Right cardiac atrium (tissue), 5 donors: ENCODE measurements around the gene ATP6V0E2. TPM values are rescaled to one million over a fixed set of nuclear protein-coding genes. Genes with fewer than 3 reads are reported as not detected.
A peak's percentile ranks its signal among the peaks of the same experiment; 100 is the strongest.
"Not testable (repeated sequence)": the region's sequence is repeated elsewhere in the genome, so short reads cannot be mapped to it uniquely, and the experiment has no call there.

ENCODE experiments used
- ATAC-seq, 2 donors: fragments of 200-7000 bp; cut with Tn5 transposase; one replicate each; pipeline versions ENCODE4 v1.8.0 to v1.9.1; 2020; ENCODE audit warnings: moderate library complexity in 2 of 2, mild to moderate bottlenecking in 1 of 2
- DNase-seq, 3 donors: peaks; one replicate each; pipeline ENCODE4 v3.0.0-alpha.2; 2020
- H3K27ac ChIP-seq: one replicate; pipeline ENCODE4 v1.5.1; 2013; ENCODE audit warnings: mild to moderate bottlenecking, low read length, control low read depth, moderate library complexity
- H3K27me3 ChIP-seq: one replicate; pipeline ENCODE4 v1.6.1; 2013; ENCODE audit not compliant: control insufficient read depth, insufficient read depth
- H3K4me1 ChIP-seq: one replicate; pipeline ENCODE4 v1.6.1; 2013; ENCODE audit warnings: low read length; ENCODE audit not compliant: control insufficient read depth, insufficient read depth
- H3K4me3 ChIP-seq: one replicate; pipeline ENCODE4 v1.5.1; 2013; ENCODE audit warnings: low read length, control low read depth
- H3K9me3 ChIP-seq: one replicate; pipeline ENCODE4 v1.6.1; 2013; ENCODE audit warnings: low read length; ENCODE audit not compliant: control insufficient read depth
- WGBS: extraction: QIAGEN DNeasy Blood & Tissue Kit; methylation state at CpG from one replicate; pipeline ENCODE4 v1.1.7; 2013; 5-methylcytosine and 5-hydroxymethylcytosine counted together
- intact Hi-C, 4 donors: fragments of 100-400 bp; cut with DNase I; formaldehyde crosslinking; loops; one replicate each; pipeline versions ENCODE4 v1.11.0 to v1.14.0; 2022 to 2023
- polyA plus RNA-seq: library from polyadenylated mRNA; stranded (reverse); fragments of 200-250 nt; gene quantifications from one replicate; pipeline ENCODE4 v1.2.3, GENCODE V29; 2013
- total RNA-seq, 4 donors: library from RNA; stranded (reverse); fragmentation: NEBNext Ultra II Directional; extraction: Animal tissue kit (Norgen Biotek cat#: 25700); gene quantifications; one replicate each; pipeline ENCODE4 v1.2.1, GENCODE V29; 2021
- donor health status: healthy with polysubstance abuse.
- donor health status: DM: no; HTN: yes; CAD: no.
- donor health status: DM: no; HTN: no; CAD: no.
- donor health status: DM: no; HTN: yes; CAD: no; lungs with severe emphysema.
- donor health status: DM: yes; HTN: yes; CAD: no.

The ATP6V0E2 gene
- total and polyA plus RNA-seq, 5 donors: 53.0 to 113 (median 66.5) TPM

GRCh38 chr7:149907776-149908376, 34.1 kb downstream of the ATP6V0E2 start:
- DNase-seq, H3K9me3 ChIP-seq, H3K4me1 ChIP-seq, H3K27ac ChIP-seq, H3K4me3 ChIP-seq, intact Hi-C loops, H3K27me3 ChIP-seq, ATAC-seq: not testable (repeated sequence)
- WGBS: 76% methylated on average over 4 of the region's 6 CpGs

- intact Hi-C loops, ATAC-seq, H3K4me1 ChIP-seq, H3K9me3 ChIP-seq, H3K27me3 ChIP-seq, H3K4me3 ChIP-seq, DNase-seq, H3K27ac ChIP-seq: not testable (repeated sequence)
- 63% methylated on average over 7 of the region's 9 CpGs for WGBS
Observed at GRCh38 chr7:149910219-149910618, 36.5 kb downstream of the ATP6V0E2 start.

GRCh38 chr7:149912126-149912525, 38.4 kb downstream of the ATP6V0E2 start:
- H3K9me3 ChIP-seq, H3K4me1 ChIP-seq, H3K4me3 ChIP-seq, intact Hi-C loops, H3K27me3 ChIP-seq, H3K27ac ChIP-seq, DNase-seq: not testable (repeated sequence)
- ATAC-seq: peak in 1 of 2 donors; percentile 40
- WGBS: 53% methylated on average over 2 of the region's 4 CpGs

- H3K27ac ChIP-seq, H3K4me1 ChIP-seq, intact Hi-C loops, DNase-seq, H3K4me3 ChIP-seq, H3K9me3 ChIP-seq, ATAC-seq, H3K27me3 ChIP-seq: not testable (repeated sequence)
- WGBS: 46% methylated on average over 7 of the region's 7 CpGs
Observed at GRCh38 chr7:149926414-149926813, 52.6 kb downstream of the ATP6V0E2 start.

Other genes with a start within 250 kb of the ATP6V0E2 start
- 10 to 100 TPM; 10.4 to 15.6 (median 11.6) TPM for gene ZNF467, start 100.4 kb upstream of the ATP6V0E2 start, total RNA-seq
- gene ZNF467, start 100.4 kb upstream of the ATP6V0E2 start, polyA plus RNA-seq: 6.6 TPM
- 10 to 100 TPM in 3 of 4 donors, 1 to 10 TPM in 1; 9.0 to 15.9 (median 14.2) TPM for gene ZNF862, start 35.6 kb upstream of the ATP6V0E2 start, total RNA-seq
- 7.8 TPM for gene ZNF862, start 35.6 kb upstream of the ATP6V0E2 start, polyA plus RNA-seq